Liver (tissue), 3 donors: ENCODE data around the gene PVALEF.

Source experiments
- EGR1 ChIP-seq, 2 donors: IDR thresholded peaks; 2 replicates each; pipeline ENCODE4 v1.6.1; 2016 to 2018; ENCODE audit warnings: antibody characterized with exemption in 2 of 2, low read depth in 2 of 2
- FOXA1 ChIP-seq: IDR thresholded peaks from 2 replicates; pipeline ENCODE4 v1.6.1; 2016; ENCODE audit warnings: antibody characterized with exemption
- FOXA2 ChIP-seq: IDR thresholded peaks from 2 replicates; pipeline ENCODE4 v1.6.1; 2016; ENCODE audit warnings: antibody characterized with exemption
- HNF4G ChIP-seq: IDR thresholded peaks from 2 replicates; pipeline ENCODE4 v1.6.1; 2016; ENCODE audit warnings: antibody characterized with exemption
- JUND ChIP-seq, 2 donors: IDR thresholded peaks; 2 replicates each; pipeline ENCODE4 v1.6.1; 2016; ENCODE audit warnings: antibody characterized with exemption in 2 of 2
- RAD21 ChIP-seq, 2 donors: IDR thresholded peaks; 2 replicates each; pipeline ENCODE4 v1.6.1; 2016; ENCODE audit warnings: antibody characterized with exemption in 2 of 2, mild to moderate bottlenecking in 2 of 2
- RXRA ChIP-seq, 2 donors: IDR thresholded peaks; 2 replicates each; pipeline ENCODE4 v1.6.1; 2017 to 2018; ENCODE audit warnings: antibody characterized with exemption in 2 of 2, mild to moderate bottlenecking in 1 of 2
- SP1 ChIP-seq: IDR thresholded peaks from 2 replicates; pipeline ENCODE4 v1.6.1; 2018; ENCODE audit warnings: antibody characterized with exemption, mild to moderate bottlenecking
- TAF1 ChIP-seq: conservative IDR thresholded peaks from 2 replicates; pipeline ENCODE4 v1.6.1; 2016; ENCODE audit warnings: antibody characterized with exemption, mild to moderate bottlenecking
- YY1 ChIP-seq: IDR thresholded peaks from 2 replicates; pipeline ENCODE4 v1.6.1; 2016; ENCODE audit warnings: antibody characterized with exemption, mild to moderate bottlenecking
- TF ChIP-seq, protein P1 (sequence below): fragments of 150-350 bp; IDR thresholded peaks from 2 replicates; pipeline ENCODE4 v1.5.1; 2017; ENCODE audit warnings: improper control_type of control experiment, low read depth, low read length; ENCODE audit not compliant: missing input control
- TF ChIP-seq, protein P2 (sequence below): IDR thresholded peaks from 2 replicates; pipeline ENCODE4 v1.6.1; 2016; ENCODE audit warnings: antibody characterized with exemption, mild to moderate bottlenecking
- TF ChIP-seq, protein P3 (sequence below): IDR thresholded peaks from 2 replicates; pipeline ENCODE4 v1.6.1; 2016; ENCODE audit warnings: antibody characterized with exemption
- TF ChIP-seq, protein P4 (sequence below): IDR thresholded peaks from 2 replicates; pipeline ENCODE4 v1.6.1; 2016; ENCODE audit warnings: antibody characterized with exemption
- donor health status: healthy.
- donor health status: healthy.

DNA sequence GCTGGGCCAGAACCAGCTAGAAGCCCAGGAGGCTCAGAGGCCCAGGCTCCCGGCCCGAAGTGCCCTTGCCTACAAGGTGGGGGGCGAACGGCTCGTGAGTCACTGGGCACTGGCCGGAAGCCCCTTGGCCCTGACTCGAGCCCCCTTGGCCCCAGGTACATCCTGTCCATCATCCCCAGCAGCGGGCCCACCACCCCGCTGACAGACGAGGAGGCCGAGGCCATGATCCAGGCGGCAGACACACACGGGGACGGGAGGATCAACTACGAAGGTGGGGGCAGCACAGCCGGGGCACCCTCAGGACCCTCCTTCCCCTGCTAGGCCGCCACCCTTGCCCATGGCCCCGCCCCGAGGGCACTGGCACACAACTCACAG, 16.5 kb downstream of the PVALEF start:
- TF ChIP-seq TAF1: no peak
- TF ChIP-seq, protein P1, sequence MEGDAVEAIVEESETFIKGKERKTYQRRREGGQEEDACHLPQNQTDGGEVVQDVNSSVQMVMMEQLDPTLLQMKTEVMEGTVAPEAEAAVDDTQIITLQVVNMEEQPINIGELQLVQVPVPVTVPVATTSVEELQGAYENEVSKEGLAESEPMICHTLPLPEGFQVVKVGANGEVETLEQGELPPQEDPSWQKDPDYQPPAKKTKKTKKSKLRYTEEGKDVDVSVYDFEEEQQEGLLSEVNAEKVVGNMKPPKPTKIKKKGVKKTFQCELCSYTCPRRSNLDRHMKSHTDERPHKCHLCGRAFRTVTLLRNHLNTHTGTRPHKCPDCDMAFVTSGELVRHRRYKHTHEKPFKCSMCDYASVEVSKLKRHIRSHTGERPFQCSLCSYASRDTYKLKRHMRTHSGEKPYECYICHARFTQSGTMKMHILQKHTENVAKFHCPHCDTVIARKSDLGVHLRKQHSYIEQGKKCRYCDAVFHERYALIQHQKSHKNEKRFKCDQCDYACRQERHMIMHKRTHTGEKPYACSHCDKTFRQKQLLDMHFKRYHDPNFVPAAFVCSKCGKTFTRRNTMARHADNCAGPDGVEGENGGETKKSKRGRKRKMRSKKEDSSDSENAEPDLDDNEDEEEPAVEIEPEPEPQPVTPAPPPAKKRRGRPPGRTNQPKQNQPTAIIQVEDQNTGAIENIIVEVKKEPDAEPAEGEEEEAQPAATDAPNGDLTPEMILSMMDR: no peak
- TF ChIP-seq, protein P2, sequence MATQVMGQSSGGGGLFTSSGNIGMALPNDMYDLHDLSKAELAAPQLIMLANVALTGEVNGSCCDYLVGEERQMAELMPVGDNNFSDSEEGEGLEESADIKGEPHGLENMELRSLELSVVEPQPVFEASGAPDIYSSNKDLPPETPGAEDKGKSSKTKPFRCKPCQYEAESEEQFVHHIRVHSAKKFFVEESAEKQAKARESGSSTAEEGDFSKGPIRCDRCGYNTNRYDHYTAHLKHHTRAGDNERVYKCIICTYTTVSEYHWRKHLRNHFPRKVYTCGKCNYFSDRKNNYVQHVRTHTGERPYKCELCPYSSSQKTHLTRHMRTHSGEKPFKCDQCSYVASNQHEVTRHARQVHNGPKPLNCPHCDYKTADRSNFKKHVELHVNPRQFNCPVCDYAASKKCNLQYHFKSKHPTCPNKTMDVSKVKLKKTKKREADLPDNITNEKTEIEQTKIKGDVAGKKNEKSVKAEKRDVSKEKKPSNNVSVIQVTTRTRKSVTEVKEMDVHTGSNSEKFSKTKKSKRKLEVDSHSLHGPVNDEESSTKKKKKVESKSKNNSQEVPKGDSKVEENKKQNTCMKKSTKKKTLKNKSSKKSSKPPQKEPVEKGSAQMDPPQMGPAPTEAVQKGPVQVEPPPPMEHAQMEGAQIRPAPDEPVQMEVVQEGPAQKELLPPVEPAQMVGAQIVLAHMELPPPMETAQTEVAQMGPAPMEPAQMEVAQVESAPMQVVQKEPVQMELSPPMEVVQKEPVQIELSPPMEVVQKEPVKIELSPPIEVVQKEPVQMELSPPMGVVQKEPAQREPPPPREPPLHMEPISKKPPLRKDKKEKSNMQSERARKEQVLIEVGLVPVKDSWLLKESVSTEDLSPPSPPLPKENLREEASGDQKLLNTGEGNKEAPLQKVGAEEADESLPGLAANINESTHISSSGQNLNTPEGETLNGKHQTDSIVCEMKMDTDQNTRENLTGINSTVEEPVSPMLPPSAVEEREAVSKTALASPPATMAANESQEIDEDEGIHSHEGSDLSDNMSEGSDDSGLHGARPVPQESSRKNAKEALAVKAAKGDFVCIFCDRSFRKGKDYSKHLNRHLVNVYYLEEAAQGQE: no peak
- no peak for TF ChIP-seq SP1
- TF ChIP-seq RAD21 (IDR thresholded peaks at IDR 0.05): no peak
- no peak for TF ChIP-seq RXRA (IDR thresholded peaks at IDR 0.05)
- TF ChIP-seq, protein P3, sequence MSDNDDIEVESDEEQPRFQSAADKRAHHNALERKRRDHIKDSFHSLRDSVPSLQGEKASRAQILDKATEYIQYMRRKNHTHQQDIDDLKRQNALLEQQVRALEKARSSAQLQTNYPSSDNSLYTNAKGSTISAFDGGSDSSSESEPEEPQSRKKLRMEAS: no peak
- TF ChIP-seq, protein P4, sequence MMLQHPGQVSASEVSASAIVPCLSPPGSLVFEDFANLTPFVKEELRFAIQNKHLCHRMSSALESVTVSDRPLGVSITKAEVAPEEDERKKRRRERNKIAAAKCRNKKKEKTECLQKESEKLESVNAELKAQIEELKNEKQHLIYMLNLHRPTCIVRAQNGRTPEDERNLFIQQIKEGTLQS: no peak
- TF ChIP-seq EGR1 (IDR thresholded peaks at IDR 0.05; ENCODE audit: low read depth in 2 of 2): no peak
- TF ChIP-seq JUND (IDR thresholded peaks at IDR 0.05): no peak
- no peak for TF ChIP-seq FOXA2
- TF ChIP-seq FOXA1: no peak
- no peak for TF ChIP-seq HNF4G
- no peak for TF ChIP-seq YY1
